SK-N-SH (cell line): ENCODE results near the gene PLEKHH1. TPM values are rescaled to one million over a fixed set of nuclear protein-coding genes. Genes with fewer than 3 reads are reported as not detected.

Source experiments
- CTCF ChIA-PET: fragments of 300-600, 350-600 bp; formaldehyde crosslinking; extraction: SDS; loops from one replicate; lab custom pipeline; 2021; lab: Yijun Ruan, JAX
- POLR2A ChIA-PET: fragments of 350-600 bp; sonication (Branson Sonifier 250); formaldehyde crosslinking; extraction: SDS; loops from one replicate; lab custom pipeline; 2020; ENCODE audit warnings: antibody characterized with exemption, inconsistent platforms; lab: Yijun Ruan, JAX
- DNase-seq: peaks from one replicate; pipeline ENCODE4 v3.0.0; 2012
- H2AFZ ChIP-seq: fragments of 200-600 bp; sonication (generic); 2 replicates; pipeline ENCODE4 v1.8.1; 2016; ENCODE audit warnings: antibody characterized with exemption, mild to moderate bottlenecking, low read depth
- H3F3A ChIP-seq: fragments of 200-600 bp; sonication (generic); replicated peaks from 2 replicates; pipeline ENCODE3; 2016; ENCODE audit warnings: antibody characterized with exemption, mild to moderate bottlenecking; ENCODE audit not compliant: insufficient read depth
- H3K27ac ChIP-seq, 2 experiments: fragments of 200-500 bp in 1 of 2; fragments of 200-600 bp in 1 of 2; sonication (Bioruptor generic) in 1 of 2; sonication (generic), shearing (Covaris generic) in 1 of 2; 2 replicates each; pipeline versions ENCODE4 v1.5.1 to v1.6.1; 2014 to 2016; ENCODE audit warnings: low read depth in 2 of 2, inconsistent platforms in 1 of 2, low read length in 1 of 2, mild to moderate bottlenecking in 1 of 2, mixed read lengths in 1 of 2
- H3K27me3 ChIP-seq: fragments of 200-600 bp; sonication (generic), shearing (Covaris generic); 2 replicates; pipeline ENCODE4 v1.6.1; 2016; ENCODE audit warnings: mixed run types; ENCODE audit not compliant: insufficient read depth
- H3K36me3 ChIP-seq, 2 experiments: fragments of 200-500 bp in 1 of 2; fragments of 200-600 bp in 1 of 2; sonication (Bioruptor generic) in 1 of 2; sonication (generic) in 1 of 2; replicated peaks in 1 of 2; 2 replicates each; pipeline versions ENCODE3 to v1.5.1; 2014 to 2016; ENCODE audit warnings: low read length in 1 of 2, mild to moderate bottlenecking in 1 of 2; ENCODE audit not compliant: insufficient read depth in 2 of 2, control insufficient read depth in 1 of 2
- H3K4me1 ChIP-seq, 2 experiments: fragments of 200-500 bp in 1 of 2; fragments of 200-600 bp in 1 of 2; sonication (Bioruptor generic) in 1 of 2; sonication (generic), shearing (Covaris generic) in 1 of 2; 2 replicates each; pipeline versions ENCODE4 v1.5.1 to v1.6.1; 2014 to 2016; ENCODE audit warnings: low read depth in 1 of 2, low read length in 1 of 2, mixed run types in 1 of 2; ENCODE audit not compliant: insufficient read depth in 2 of 2, control insufficient read depth in 1 of 2
- H3K4me2 ChIP-seq: fragments of 200-600 bp; sonication (generic), shearing (Covaris generic); 2 replicates; pipeline ENCODE4 v1.6.1; 2017; ENCODE audit warnings: mixed run types
- H3K4me3 ChIP-seq, 2 experiments: fragments of 200-500 bp in 1 of 2; fragments of 200-600 bp in 1 of 2; sonication (Bioruptor generic) in 1 of 2; sonication (generic), shearing (Covaris generic) in 1 of 2; 2 replicates each; pipeline versions ENCODE4 v1.5.1 to v1.8.1; 2014 to 2016; ENCODE audit warnings: low read depth in 2 of 2, inconsistent platforms in 1 of 2, low read length in 1 of 2, mild to moderate bottlenecking in 1 of 2, mixed read lengths in 1 of 2, moderate library complexity in 1 of 2
- H3K79me2 ChIP-seq: fragments of 200-600 bp; sonication (generic); 2 replicates; pipeline ENCODE4 v1.8.1; 2017; ENCODE audit warnings: mild to moderate bottlenecking; ENCODE audit not compliant: insufficient read depth
- H3K9ac ChIP-seq: fragments of 200-600 bp; sonication (generic); 2 replicates; pipeline ENCODE4 v1.6.1; 2017; ENCODE audit warnings: mixed run types
- H3K9me2 ChIP-seq: fragments of 200-600 bp; sonication (generic); 2 replicates; pipeline ENCODE4 v1.6.1; 2017; ENCODE audit warnings: mixed run types
- H3K9me3 ChIP-seq: fragments of 200-600 bp; sonication (generic); 2 replicates; pipeline ENCODE4 v1.6.1; 2017; ENCODE audit warnings: mixed run types, mild to moderate bottlenecking, moderate library complexity
- H4K20me1 ChIP-seq: fragments of 200-600 bp; sonication (generic); 2 replicates; pipeline ENCODE4 v1.6.1; 2017; ENCODE audit warnings: mild to moderate bottlenecking, mixed run types; ENCODE audit not compliant: insufficient read depth
- CHD2 ChIP-seq: fragments of 150-350 bp; IDR thresholded peaks from 2 replicates; pipeline ENCODE4 v1.6.1; 2018; ENCODE audit warnings: low read length; ENCODE audit not compliant: partially characterized antibody
- ELF1 ChIP-seq: IDR thresholded peaks from 2 replicates; pipeline ENCODE4 v1.4.0; 2012
- FOSL2 ChIP-seq: IDR thresholded peaks from 2 replicates; pipeline ENCODE4 v1.4.0; 2012; ENCODE audit warnings: low read depth, mild to moderate bottlenecking, moderate library complexity, borderline replicate concordance
- FOXM1 ChIP-seq: IDR thresholded peaks from 2 replicates; pipeline ENCODE4 v1.4.0; 2012; ENCODE audit warnings: low read depth, mild to moderate bottlenecking
- GABPA ChIP-seq: IDR thresholded peaks from 2 replicates; pipeline ENCODE4 v1.4.0; 2012; ENCODE audit warnings: low read depth, mild to moderate bottlenecking
- IRF3 ChIP-seq: fragments of 150-350 bp; IDR thresholded peaks from 2 replicates; pipeline ENCODE4 v1.6.1; 2016; ENCODE audit warnings: mild to moderate bottlenecking, low read depth, low read length
- MAX ChIP-seq: IDR thresholded peaks from 2 replicates; pipeline ENCODE4 v1.4.0; 2012; ENCODE audit warnings: low read depth
- MEF2A ChIP-seq: IDR thresholded peaks from 2 replicates; pipeline ENCODE4 v1.4.0; 2012; ENCODE audit warnings: low read depth, borderline replicate concordance
- MXI1 ChIP-seq: IDR thresholded peaks from 2 replicates; pipeline ENCODE4 v1.6.1; 2012; ENCODE audit warnings: mild to moderate bottlenecking, low read depth, low read length, improper control_type of control experiment
- NFIC ChIP-seq: IDR thresholded peaks from 2 replicates; pipeline ENCODE4 v1.4.0; 2012; ENCODE audit warnings: borderline replicate concordance
- NRF1 ChIP-seq: IDR thresholded peaks from 2 replicates; pipeline ENCODE4 v1.6.1; 2012; ENCODE audit warnings: low read depth, mild to moderate bottlenecking, low read length
- POLR2AphosphoS5 ChIP-seq: IDR thresholded peaks from 2 replicates; pipeline ENCODE4 v1.6.1; 2012; ENCODE audit warnings: low read depth, low read length
- RFX5 ChIP-seq: IDR thresholded peaks from 2 replicates; pipeline ENCODE4 v1.6.1; 2012; ENCODE audit warnings: mild to moderate bottlenecking, improper control_type of control experiment, low read length
- SMC3 ChIP-seq: IDR thresholded peaks from 2 replicates; pipeline ENCODE4 v1.6.1; 2012; ENCODE audit warnings: low read depth, low read length, improper control_type of control experiment
- TCF12 ChIP-seq: IDR thresholded peaks from 2 replicates; pipeline ENCODE4 v1.4.0; 2012
- USF1 ChIP-seq: IDR thresholded peaks from 2 replicates; pipeline ENCODE4 v1.4.0; 2012; ENCODE audit warnings: low read depth, borderline replicate concordance
- USF2 ChIP-seq: fragments of 150-350 bp; IDR thresholded peaks from 2 replicates; pipeline ENCODE4 v1.6.1; 2017; ENCODE audit warnings: antibody characterized with exemption, low read length, low read depth, borderline replicate concordance
- YY1 ChIP-seq: IDR thresholded peaks from 2 replicates; pipeline ENCODE4 v1.4.0; 2012; ENCODE audit warnings: low read depth, mild to moderate bottlenecking
- WGBS: methylation state at CpG from one replicate; pipeline ENCODE4 v1.1.6; 2017; ENCODE audit warnings: low lambda C conversion rate; 5-methylcytosine and 5-hydroxymethylcytosine counted together
- polyA plus RNA-seq, 3 experiments: library from polyadenylated mRNA; depleted of rRNA; stranded (reverse); fragments of >200 nt; gene quantifications; 2 replicates each; pipeline ENCODE4 v1.2.3, GENCODE V29; 2012

The PLEKHH1 gene
- polyA plus RNA-seq, 1 of the 3 experiments (the other 2 are of a cell fraction): 1.6 TPM

- TF ChIP-seq FOSL2 (no peak), MXI1 (no peak), SMC3 (no peak), MAX (no peak), RFX5 (no peak), USF1 (no peak), ELF1 (no peak), CHD2 (no peak)
Observed at GRCh38 chr14:67529947-67530935, 2.8 kb upstream of the PLEKHH1 start (continued).

- WGBS: 53% methylated on average over 10 of the region's 23 CpGs
- Histone ChIP-seq H3K27ac (no peak overlapping the region), H4K20me1 (no peaks in the 10 kb centered on the region), H3K4me3 (peak overlapping the region; percentile 63 to 70), H3K4me1 (no peaks in the 10 kb centered on the region; a peak in 1 of 4 replicates), H2AFZ (peak overlapping the region; percentile 90; the same call in 1 of the 2 replicates), H3K9ac (peak overlapping the region; percentile 31; the same call in 1 of the 2 replicates), H3K4me2 (peak overlapping the region; percentile 91), H3F3A (no peaks in the 10 kb centered on the region), H3K9me2 (no peaks in the 10 kb centered on the region), H3K9me3 (no peaks in the 10 kb centered on the region), H3K79me2 (no peaks in the 10 kb centered on the region), H3K36me3 (no peaks in the 10 kb centered on the region), H3K27me3 (peaks cover 6% of the 10 kb centered on the region; the same call in 1 of the 2 replicates)
- CTCF ChIA-PET: interaction anchor here (0.6 to 3.4 kb wide), 8 partner anchors 14 to 171 kb away, joined by 3 to 19 read pairs (median 3); no protein-coding TSS in a partner anchor
- DNase-seq: no peak
- TF ChIP-seq FOSL2 (no peak), MEF2A (no peak), TCF12 (no peak), IRF3 (no peak), FOXM1 (no peak), GABPA (no peak), YY1 (no peak), NRF1 (no peak), ELF1 (no peak), POLR2AphosphoS5 (no peak), USF2 (no peak), CHD2 (no peak), NFIC (no peak)
- POLR2A ChIA-PET: interaction anchor here (0.9 to 1.1 kb wide), 3 partner anchors 23 to 122 kb away, joined by 3 to 5 read pairs (median 3); partner anchors contain the start of gene PIGH
Observed at GRCh38 chr14:67532606-67532997, 488 bp upstream of the PLEKHH1 start.
